Uterus (tissue), 2 donors: ENCODE measurements around the gene KIF26B.

Source experiments
- POLR2A ChIP-seq, 2 donors: fragments of 450-650 bp; IDR thresholded peaks; one replicate each; pipeline ENCODE4 v1.6.1; 2016; ENCODE audit warnings: antibody characterized with exemption in 2 of 2, mild to moderate bottlenecking in 1 of 2, moderate library complexity in 1 of 2
- TF ChIP-seq, protein P1 (sequence below), 4 experiments: fragments of 200-600 bp in 2 of 4; fragments of 450-650 bp in 2 of 4; sonication (generic) in 2 of 4; IDR thresholded peaks; one replicate each; pipeline ENCODE4 v1.5.1; 2016 to 2019; ENCODE audit warnings: antibody characterized with exemption in 4 of 4, mild to moderate bottlenecking in 2 of 4, moderate library complexity in 1 of 4

DNA sequence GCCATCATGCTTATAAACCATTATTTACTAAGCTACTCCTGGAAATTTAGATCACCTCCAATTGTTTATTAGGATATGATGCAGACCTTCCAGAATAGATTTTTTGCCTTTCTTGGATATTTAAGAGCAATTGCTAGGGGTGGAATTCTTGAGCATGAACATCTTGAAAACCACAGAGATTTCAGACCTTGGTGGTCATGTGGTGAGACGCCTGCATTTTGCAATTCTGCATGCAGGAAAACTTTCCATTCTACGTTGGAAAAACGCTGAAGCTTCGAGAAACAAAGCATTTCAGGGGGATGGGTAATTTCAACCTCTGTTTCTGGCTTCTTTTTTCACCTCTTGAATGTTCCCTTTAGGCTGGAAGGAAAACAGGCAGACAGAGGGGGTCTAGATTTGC lies 596.3 kb downstream of the KIF26B start:
- TF ChIP-seq POLR2A (IDR thresholded peaks at IDR 0.05), result no peak
- TF ChIP-seq, protein P1, sequence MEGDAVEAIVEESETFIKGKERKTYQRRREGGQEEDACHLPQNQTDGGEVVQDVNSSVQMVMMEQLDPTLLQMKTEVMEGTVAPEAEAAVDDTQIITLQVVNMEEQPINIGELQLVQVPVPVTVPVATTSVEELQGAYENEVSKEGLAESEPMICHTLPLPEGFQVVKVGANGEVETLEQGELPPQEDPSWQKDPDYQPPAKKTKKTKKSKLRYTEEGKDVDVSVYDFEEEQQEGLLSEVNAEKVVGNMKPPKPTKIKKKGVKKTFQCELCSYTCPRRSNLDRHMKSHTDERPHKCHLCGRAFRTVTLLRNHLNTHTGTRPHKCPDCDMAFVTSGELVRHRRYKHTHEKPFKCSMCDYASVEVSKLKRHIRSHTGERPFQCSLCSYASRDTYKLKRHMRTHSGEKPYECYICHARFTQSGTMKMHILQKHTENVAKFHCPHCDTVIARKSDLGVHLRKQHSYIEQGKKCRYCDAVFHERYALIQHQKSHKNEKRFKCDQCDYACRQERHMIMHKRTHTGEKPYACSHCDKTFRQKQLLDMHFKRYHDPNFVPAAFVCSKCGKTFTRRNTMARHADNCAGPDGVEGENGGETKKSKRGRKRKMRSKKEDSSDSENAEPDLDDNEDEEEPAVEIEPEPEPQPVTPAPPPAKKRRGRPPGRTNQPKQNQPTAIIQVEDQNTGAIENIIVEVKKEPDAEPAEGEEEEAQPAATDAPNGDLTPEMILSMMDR (IDR thresholded peaks at IDR 0.05), result no peak
